ENCODE measurements around the gene COA4.

Gene COA4

DNA sequence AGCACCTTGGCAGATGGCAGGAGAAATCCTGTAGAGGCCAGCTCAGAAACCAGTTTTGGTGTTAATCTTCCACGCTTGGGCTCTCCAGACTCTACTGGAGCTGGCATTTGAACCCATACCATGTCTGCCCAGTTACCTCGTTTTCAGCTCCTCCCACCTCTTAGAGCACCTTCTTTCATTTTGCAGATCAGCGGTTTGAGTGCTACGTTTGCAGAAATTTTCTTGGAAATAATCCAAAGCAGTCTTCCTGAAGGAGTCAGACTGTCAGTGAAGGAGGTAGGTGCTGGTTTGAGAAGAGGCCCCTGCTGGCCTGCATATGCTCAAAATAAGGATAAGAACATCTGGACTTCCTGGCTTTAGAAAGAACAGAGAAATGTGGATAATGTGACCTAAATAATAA, 13.7 kb downstream of the COA4 start:
- no peak for DNase-seq

DNA sequence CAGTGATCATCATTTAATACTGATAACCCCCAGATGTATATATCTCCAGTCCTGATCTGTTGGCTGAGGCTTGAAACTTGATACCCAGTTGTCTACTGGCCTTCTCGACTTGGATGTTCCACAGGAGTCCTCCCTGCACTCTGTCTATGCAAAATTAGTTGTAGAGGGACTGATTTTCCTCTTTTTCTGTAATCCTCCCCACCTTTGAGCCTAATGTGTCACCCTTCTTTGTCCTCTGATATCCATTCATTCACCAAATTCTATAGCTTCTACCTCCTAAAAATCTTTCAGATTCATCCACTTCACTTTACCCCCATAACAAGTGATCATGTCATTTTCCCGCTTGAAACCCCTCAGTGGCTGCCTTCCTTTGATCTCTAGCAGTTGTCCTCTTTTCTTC, 16.4 kb downstream of the COA4 start:
- no peak for DNase-seq

DNA sequence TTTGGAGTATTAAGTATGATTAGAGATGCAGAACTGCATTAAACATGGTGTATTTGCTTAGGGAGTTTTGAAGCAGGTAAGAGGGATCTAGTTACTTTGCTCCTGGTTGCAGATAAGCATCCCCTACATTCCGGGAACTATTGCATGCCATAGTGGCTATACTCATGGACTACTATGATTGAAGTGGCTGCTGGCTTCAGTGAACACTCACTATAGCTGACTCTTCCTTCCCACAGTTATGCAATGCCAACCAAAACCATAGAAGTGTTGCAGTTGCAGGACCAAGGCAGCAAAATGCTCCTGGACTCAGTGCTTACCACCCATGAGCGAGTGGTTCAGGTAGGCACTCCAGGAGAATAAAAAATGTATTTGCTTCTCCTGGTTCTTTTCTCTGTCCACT, 17.0 kb downstream of the COA4 start:
- no peak for DNase-seq

DNA sequence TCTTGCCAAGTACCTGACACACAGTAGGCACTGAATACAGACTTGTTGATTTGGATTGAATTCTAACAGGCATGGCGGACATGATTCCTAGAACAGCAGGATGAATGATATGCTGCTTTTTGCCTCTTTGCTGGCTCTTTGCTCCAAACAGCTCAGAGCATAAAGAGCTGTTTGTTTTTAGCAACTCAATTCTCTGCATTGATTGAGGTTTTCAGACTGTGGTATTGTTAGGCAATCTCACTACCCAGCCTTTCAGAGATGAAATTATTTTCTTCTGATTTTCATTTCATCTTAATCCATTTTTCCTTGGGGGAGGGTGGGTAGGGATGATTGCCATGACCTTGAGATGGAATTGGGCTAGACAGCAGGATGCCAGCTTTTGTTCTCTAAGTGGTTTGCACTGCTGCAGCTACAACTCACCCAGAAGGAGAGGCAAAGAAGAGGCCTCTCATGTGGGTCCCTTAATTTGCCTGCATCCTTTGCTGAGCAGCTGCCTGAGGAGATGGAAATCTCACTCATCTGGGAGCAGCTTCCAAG, 20.5 kb downstream of the COA4 start:
- no peak for DNase-seq

DNA sequence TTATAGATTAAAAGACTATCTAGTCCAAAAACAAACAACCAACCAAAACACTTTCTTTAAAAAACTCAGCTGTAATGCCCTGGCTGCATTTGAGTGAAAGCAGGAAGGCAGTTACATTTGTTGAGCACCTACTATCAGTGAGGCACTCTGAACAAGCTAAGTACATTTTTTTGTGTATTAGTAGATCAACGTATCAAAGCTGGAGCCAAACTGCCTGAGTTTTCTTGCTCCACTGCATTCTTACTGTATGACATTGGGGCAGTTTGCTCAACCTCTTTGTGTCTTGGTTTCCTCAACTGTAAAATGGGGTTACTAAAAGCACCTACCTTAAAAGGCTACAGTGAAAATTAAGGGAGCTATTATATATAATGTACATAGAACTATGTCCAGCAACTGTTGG, 22.0 kb downstream of the COA4 start:
- DNase-seq, result no peak

DNA sequence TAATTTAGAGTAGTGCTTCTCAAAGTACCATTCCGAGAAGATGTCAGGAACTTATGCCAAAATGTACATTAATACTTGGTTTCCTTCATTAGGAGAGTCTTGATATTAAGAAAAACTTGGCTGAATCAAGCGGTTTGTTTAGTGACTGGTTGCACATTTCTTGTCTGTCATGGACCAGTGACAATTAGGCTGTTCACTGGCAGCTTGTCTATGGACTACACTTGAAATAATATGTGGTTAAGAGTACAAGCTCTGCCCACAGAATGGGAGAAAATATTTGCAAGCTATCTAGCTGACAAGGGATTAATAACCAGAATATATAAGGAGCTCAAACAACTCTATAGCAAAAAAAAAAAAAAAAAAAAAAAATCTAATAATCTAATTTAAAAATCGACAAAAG, 24.6 kb downstream of the COA4 start:
- no peak for DNase-seq

DNA sequence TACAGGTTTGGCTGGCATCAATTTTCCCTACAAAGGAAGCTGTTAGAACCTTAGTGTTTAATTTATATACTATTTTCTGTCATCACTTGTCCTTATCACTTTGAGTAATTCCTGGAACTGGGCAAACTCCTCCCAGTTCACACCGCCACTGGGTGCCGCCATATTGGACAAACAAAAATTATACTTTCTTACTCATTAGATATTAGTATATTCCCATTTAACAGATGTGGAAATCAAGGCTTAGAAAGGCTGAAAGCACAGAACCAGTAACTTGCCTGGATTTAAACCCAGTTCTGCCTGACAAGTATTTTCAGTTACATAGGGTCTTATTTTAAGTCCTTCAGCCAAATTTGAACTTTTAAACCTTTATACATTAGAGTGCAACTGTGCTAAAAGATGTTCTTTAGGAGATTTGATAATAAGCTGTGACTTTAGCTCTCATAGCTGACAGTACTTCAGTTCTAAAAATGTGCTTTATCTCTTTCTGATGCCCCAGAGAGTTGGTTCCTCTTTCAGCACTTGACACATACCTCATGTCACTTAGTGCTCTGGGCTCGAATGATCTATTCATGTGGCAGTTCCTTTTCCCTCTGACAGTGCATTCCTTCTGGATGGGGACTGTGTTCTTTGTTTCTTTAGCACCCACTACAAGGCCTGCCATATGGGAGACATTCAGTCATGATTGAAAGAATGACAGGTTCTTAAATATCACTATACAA, 25.4 kb downstream of the COA4 start:
- DNase-seq, result peak; percentile 64 to 85

DNA sequence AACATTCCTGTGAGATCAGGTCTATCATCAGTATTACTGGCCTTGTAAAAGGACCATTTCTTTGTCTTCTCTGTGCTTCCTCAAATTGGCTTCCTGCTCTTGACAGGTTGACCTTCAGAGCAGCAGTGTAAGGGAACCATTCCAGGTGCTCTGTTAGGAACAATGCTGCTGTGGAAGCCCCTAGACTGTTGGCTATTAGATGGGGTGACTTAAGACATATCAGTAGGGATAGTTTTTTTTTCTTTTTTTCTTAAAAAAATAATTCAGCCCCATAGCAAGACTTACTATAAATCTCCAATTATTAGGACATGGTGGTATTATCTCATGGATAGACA, 37.6 kb downstream of the COA4 start:
- no peak for DNase-seq

DNA sequence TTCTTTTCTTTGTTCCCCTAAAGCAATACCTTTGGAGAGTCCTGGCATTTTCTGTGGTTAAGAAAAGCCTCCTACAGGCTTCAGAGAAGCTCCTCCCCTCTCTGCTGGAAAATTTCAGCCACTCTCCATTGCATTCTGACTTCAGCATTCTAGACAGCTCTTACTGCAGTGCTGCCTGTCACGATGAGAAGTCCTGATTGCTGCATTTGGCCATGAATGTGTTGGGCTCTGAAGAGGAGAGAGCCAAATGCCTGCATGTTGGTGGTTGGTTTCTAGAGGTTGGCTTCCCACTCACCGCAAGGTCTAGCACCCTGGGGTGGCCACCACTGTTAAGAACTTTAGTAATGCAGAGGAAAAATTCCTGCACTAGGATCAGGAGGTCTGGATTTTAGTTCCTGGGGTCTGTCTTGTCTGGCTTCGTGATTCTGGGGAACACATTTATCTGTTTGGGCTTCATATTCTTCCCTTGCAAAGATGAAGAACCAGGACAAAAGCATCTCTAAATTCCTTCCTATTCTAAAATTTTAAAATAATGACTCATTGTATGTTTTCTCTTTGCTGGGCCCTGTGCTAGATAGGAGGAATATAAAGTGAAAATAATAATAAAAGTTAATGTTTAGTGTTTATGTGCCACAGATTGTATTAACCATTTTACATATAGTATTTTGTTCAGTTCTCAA, 38.1 kb downstream of the COA4 start:
- no peak for DNase-seq

DNA sequence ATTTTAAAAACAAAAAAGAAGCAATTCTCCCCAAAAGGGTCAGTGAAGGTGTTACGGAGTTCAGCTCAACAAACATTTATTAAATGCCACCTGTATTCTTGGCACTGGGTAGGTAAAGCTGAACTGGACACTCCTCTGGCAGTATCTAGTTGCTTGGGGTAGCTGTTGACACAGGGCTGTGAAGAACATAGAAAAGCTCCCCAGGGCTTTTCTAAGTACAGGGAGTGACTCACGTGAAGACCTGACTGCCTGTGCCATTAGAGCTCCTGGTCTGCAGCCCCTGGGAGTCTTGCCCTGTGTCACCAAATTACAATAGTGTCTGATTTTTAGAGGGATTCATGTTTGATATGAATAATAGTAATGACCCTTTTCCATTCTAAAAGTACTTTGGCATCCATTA, 43.6 kb downstream of the COA4 start:
- no peak for DNase-seq

DNA sequence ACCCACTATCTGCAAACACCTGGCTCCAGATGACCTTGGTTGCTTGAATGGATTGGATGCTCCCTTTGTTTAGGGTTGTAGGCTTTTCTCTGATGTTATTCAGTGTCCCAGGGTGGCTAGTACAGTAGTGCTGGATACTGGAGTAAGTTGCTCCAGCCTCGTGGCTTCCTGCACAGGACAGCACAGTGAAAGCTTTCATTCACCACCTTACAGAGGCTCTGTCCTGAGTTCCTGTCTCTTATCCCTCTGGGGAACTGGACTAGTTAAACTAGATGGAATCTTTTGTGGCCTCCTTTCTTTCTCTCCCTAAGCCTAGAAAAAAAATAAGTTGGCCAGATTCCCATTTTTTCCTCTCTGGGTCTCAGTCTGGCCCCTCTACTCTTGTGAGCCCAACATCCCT, 46.4 kb downstream of the COA4 start:
- DNase-seq, result no peak

All from Kasumi-1 (cell line).